Forelimb muscle (tissue), 1 donor: ENCODE measurements around the gene IMPDH1. TPM values are rescaled to one million over a fixed set of nuclear protein-coding genes. Genes with fewer than 3 reads are reported as not detected.

Experiments used
- DNase-seq: peaks from one replicate; pipeline ENCODE4 v3.0.0-alpha.2; 2013; ENCODE audit warnings: low read depth
- polyA plus RNA-seq: library from polyadenylated mRNA; unstranded; fragments of 120-200 nt; gene quantifications from one replicate; pipeline ENCODE4 v1.2.1, GENCODE V29; 2013; ENCODE audit not compliant: insufficient read length

The IMPDH1 gene
- polyA plus RNA-seq, 1 donor: 20.5 TPM

- no peak for DNase-seq
These were observed 4.1 kb downstream of the IMPDH1 start for GRCh38 chr7:128405471-128406313.

- no peak for DNase-seq
These were observed 4.8 kb downstream of the IMPDH1 start for GRCh38 chr7:128404886-128405470.

- DNase-seq: no peak
These were observed 5.6 kb downstream of the IMPDH1 start for GRCh38 chr7:128404143-128404681.

- DNase-seq: no peak
These were observed 6.1 kb downstream of the IMPDH1 start for GRCh38 chr7:128403676-128404075.

- DNase-seq: no peak
These were observed 7.4 kb downstream of the IMPDH1 start for GRCh38 chr7:128402356-128402755.

GRCh38 chr7:128400566-128400965 lies 9.2 kb downstream of the IMPDH1 start:
- no peak for DNase-seq

GRCh38 chr7:128399991-128400390 lies 9.8 kb downstream of the IMPDH1 start:
- DNase-seq: no peak

- no peak for DNase-seq
These were observed 11.0 kb downstream of the IMPDH1 start for GRCh38 chr7:128398841-128399135.

GRCh38 chr7:128398016-128398840 lies 11.6 kb downstream of the IMPDH1 start:
- no peak for DNase-seq

GRCh38 chr7:128396357-128396756 lies 13.4 kb downstream of the IMPDH1 start:
- no peak for DNase-seq

- no peak for DNase-seq
These were observed 14.0 kb downstream of the IMPDH1 start for GRCh38 chr7:128395748-128396147.

- no peak for DNase-seq
These were observed 14.8 kb downstream of the IMPDH1 start for GRCh38 chr7:128394904-128395496.

- DNase-seq: no peak
These were observed 16.1 kb downstream of the IMPDH1 start for GRCh38 chr7:128393526-128394330.

- no peak for DNase-seq
These were observed 17.1 kb downstream of the IMPDH1 start for GRCh38 chr7:128392446-128393327.

GRCh38 chr7:128391805-128392204 lies 18.0 kb downstream of the IMPDH1 start:
- DNase-seq: no peak

GRCh38 chr7:128390871-128391565 lies 18.8 kb downstream of the IMPDH1 start:
- no peak for DNase-seq

GRCh38 chr7:128389618-128390329 lies 20.0 kb downstream of the IMPDH1 start:
- no peak for DNase-seq

- no peak for DNase-seq
These were observed 20.6 kb downstream of the IMPDH1 start for GRCh38 chr7:128389085-128389617.

- no peak for DNase-seq
These were observed 21.7 kb downstream of the IMPDH1 start for GRCh38 chr7:128388145-128388485.
